Forelimb muscle (tissue), 1 donor: ENCODE measurements around the gene NISCH. TPM values are rescaled to one million over a fixed set of nuclear protein-coding genes. Genes with fewer than 3 reads are reported as not detected.

Experiments used
- DNase-seq: peaks from one replicate; pipeline ENCODE4 v3.0.0-alpha.2; 2013; ENCODE audit warnings: low read depth
- polyA plus RNA-seq: library from polyadenylated mRNA; unstranded; fragments of 120-200 nt; gene quantifications from one replicate; pipeline ENCODE4 v1.2.1, GENCODE V29; 2013; ENCODE audit not compliant: insufficient read length

Gene NISCH
- polyA plus RNA-seq, 1 donor, result 64.7 TPM

DNA sequence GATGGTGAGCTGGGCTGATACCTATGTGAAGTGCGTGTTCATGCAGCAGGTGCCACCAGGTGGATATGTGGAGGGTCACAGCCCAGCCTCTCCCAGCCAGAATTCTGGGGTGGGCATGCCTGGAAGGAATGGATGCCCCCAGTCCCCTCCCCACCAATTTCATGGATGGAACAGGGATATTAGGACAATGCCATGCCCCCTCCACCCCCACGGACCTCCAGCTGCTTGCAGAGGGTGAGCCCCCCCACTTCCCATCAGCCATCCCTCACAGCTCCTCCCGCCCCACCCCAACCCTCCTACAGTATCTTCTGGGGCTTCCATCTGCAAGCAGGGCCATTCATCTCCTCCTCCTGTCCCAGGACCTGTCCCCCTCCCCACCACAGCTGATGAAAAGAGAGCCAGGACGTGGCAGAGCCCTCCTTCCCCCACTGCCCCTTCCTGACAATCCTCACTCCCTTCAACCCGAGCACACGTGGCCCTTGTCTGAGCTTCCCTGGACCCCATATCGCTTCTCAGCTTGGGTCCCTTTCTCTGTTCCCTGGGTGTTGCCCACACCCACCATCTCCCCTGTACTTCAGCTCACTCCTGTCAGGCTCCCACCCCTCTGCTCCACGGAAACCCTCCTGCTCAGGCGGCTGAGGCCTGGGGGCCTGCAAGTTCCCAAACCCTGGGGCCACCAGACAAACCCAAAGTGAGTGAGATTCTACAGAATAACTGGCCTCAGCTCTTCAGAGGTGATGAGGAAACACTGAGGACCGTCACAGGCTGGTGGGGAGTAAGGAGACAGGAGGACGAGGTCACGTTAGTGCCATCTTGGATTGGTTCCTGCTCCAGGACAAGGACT is 7.7 kb upstream of the NISCH start:
- DNase-seq, result no peak

- DNase-seq, result no peak
Measured at GRCh38 chr3:52450489-52451236, 4.7 kb upstream of the NISCH start.

GRCh38 chr3:52451237-52452083 is 3.9 kb upstream of the NISCH start:
- DNase-seq, result no peak

DNA sequence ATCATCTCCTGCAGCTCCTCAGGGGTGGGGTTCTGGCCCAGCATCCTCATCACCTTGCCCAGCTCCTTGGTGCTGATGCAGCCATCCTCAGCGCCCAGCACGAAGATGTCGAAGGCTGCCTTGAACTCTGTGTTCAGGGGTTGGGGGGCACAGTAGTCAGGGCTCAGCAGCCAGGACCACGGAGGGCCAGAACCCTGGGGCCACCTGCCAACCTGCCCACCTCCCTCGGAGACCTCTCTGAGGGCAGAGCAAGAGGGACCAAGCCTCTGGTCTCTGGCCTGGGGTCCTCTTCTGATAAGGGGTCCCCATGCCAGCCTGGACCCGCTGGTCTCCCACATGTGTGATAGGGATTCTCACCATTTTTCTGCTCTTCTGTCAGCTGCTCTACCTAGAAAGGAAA is 3.3 kb upstream of the NISCH start:
- DNase-seq, result no peak

- no peak for DNase-seq
Measured at GRCh38 chr3:52452570-52453221, 2.7 kb upstream of the NISCH start.

- no peak for DNase-seq
Measured at GRCh38 chr3:52453496-52454249, 1.7 kb upstream of the NISCH start, which contains the start of gene TNNC1. Gene TNNC1, minus strand, starts transcription at chr3:52454041. Its CDS starts 26 bp downstream, at chr3:52454015.

- DNase-seq, result no peak
Measured at GRCh38 chr3:52454250-52454937, 1.0 kb upstream of the NISCH start.

GRCh38 chr3:52454938-52455282 is 494 bp upstream of the NISCH start:
- DNase-seq, result no peak

- DNase-seq, result no peak
Measured at GRCh38 chr3:52456169-52456799, 880 bp downstream of the NISCH start.

DNA sequence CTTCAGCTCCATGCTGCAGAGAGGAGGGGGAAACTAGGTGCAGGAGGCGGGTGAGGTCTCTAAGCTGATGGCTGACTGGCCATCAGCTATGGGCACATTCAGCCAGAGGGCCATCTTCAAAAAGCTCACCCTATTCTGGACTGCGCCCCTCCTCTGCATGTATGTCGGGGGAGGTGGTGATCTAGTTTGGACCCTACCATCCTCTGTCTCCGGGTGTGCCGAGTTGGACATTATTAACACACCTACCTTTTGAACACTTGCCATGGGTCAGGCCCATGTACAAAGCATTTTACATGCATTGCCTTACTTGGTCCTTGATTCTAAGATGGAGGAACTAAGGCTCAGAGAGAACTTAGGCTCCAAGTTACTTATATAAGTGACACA is 1.4 kb downstream of the NISCH start:
- no peak for DNase-seq

DNA sequence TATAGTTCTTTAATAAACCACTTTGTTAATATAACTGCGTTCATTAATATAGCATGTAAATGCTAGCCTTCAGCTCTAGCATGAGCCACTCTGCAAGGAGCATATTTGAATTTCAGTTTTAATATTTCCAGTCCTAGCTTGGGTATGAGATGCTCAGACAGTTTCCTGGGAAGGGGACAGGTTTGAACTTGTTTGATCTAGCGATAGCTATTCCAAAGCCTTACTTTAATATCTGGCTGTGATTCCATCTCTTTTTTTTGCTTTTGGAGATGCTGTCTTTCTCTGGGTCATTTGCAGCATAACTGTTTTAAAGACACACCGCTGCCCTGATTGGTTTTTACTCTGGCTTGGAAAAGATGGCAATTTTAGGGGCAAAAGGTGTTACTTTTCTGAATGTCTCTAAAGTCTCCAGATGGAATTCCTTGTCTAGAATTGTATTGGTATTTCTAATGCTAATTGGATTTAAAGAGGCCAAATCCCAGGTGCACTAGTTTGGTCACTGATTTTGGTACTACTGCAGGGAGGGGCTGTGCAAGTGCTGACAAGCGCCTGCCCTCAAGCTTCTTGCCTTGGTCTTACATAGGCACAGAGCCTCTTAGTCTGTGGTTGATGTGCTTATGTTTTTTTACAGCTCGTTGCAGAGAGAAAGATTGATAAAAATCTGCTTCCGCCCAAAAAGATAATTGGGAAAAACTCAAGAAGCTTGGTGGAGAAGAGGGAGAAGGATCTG is 2.8 kb downstream of the NISCH start:
- no peak for DNase-seq

DNA sequence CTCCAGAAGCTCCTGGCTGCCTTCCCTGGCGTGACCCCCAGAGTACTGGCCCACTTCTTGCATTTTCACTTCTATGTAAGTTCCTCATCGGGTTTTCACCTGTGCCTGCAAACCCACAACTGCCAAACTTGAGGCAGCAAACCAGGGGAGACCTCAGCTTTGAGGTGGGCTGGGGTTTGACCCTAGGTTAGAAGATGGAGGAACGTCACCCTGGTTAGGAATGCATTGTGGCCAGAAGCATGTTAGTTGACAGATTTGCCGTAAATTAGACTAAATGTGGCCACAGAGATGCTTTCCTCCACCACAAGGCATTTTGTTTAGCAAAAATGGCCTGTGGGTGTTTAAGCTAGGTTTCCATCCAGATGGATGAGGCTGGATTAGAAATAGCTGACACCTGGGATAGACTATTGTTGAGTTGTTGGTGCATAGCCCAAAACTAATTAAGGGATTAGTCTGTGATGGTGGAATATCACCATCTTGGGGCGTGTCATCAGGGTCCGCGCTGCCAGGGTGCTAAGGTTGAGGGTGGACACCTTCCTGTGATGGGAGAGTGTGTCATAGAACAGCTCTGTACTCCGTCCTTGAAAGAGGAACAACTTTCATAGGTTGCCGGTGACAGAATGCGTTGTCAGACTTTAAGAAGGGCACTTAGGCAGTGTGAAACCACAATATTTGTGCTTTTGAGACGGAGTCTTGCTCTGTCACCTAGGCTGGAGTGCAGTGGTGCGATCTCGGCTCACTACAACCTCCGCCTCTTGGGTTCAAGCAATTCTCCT is 3.6 kb downstream of the NISCH start:
- DNase-seq, result no peak

DNA sequence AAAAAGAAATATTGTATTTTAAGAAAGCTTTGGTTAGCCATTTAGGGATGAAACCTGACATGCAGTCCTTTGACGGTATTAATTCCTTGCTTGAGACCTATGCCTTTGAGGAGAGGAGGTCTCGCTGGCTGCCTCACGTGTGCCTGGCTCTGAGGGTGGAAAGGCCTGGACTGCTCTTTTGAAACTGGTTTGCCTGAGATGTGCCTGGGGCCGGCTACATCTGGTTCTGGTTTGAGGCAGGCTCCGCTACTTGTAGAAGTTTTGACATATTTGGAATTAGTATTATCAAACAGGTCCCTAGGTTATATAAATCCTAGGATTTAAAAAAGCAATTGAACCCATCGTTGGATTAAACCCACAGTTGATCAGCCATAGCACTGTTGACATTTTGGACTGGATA is 6.5 kb downstream of the NISCH start:
- DNase-seq, result no peak

GRCh38 chr3:52463416-52463815 is 8.0 kb downstream of the NISCH start:
- DNase-seq, result no peak

- no peak for DNase-seq
Measured at GRCh38 chr3:52468336-52468735, 12.9 kb downstream of the NISCH start.

DNA sequence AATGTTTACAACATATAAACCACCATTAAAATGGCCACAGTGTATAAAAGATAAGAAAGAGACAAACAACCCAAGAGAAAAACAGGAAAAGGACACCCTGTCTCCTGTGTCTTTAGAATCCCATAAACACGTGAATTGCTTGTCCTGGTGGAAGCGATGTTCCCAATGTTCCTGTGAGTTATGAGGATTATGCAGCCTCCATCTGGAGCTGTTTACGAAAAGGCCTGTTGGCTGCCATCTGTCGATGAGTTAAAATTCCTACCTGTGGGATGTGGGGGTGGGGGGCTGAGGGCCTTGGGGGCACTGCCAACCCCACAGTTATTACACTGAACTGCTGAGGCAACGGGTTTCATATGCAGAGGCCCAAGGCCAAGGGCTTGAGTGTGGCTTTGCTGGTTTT is 13.6 kb downstream of the NISCH start:
- no peak for DNase-seq

- no peak for DNase-seq
Measured at GRCh38 chr3:52470920-52471319, 15.5 kb downstream of the NISCH start.
